DND-41 (cell line): ENCODE results near the gene CNST.

ENCODE experiments used
- EZH2 ChIP-seq: IDR thresholded peaks from 3 replicates; pipeline ENCODE4 v1.6.1; 2012; ENCODE audit warnings: borderline replicate concordance, low read depth, mild to moderate bottlenecking, moderate library complexity, low read length, inconsistent platforms; ENCODE audit not compliant: severe bottlenecking
- TF ChIP-seq, protein P1 (sequence below): IDR thresholded peaks from 2 replicates; pipeline ENCODE4 v1.5.1; 2012; ENCODE audit warnings: borderline replicate concordance, low read length, moderate library complexity, mild to moderate bottlenecking; ENCODE audit not compliant: poor library complexity, severe bottlenecking; ENCODE audit errors: extremely low read depth

DNA sequence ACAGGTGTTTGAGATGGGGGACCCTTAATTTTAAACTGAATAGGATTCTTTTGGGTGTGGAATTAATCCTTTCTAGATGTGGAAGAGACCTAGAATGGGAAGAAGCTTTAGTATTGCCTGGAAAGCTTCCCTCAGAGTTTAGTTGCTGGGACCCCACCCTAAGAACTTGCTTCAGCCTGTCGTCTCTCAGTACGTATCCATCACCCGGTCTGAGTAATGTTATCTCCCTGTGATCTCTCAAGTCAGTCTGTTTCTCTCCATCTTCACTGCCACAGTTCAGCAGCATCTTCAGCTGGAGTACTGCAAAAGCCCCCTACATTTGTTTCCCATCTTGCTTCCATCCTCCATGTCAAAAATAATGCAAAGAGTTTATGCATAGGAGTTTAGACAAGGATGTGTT, 28.9 kb downstream of the CNST start:
- TF ChIP-seq EZH2 = no peak
- TF ChIP-seq, protein P1, sequence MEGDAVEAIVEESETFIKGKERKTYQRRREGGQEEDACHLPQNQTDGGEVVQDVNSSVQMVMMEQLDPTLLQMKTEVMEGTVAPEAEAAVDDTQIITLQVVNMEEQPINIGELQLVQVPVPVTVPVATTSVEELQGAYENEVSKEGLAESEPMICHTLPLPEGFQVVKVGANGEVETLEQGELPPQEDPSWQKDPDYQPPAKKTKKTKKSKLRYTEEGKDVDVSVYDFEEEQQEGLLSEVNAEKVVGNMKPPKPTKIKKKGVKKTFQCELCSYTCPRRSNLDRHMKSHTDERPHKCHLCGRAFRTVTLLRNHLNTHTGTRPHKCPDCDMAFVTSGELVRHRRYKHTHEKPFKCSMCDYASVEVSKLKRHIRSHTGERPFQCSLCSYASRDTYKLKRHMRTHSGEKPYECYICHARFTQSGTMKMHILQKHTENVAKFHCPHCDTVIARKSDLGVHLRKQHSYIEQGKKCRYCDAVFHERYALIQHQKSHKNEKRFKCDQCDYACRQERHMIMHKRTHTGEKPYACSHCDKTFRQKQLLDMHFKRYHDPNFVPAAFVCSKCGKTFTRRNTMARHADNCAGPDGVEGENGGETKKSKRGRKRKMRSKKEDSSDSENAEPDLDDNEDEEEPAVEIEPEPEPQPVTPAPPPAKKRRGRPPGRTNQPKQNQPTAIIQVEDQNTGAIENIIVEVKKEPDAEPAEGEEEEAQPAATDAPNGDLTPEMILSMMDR = no peak
